Measurements from ENCODE around the gene C19orf12.
"Not testable (repeated sequence)": the region's sequence is repeated elsewhere in the genome, so short reads cannot be mapped to it uniquely, and the experiment has no call there.

The C19orf12 gene

GRCh38 chr19:29717051-29717450, 2.0 kb upstream of the C19orf12 start:
- no peak for DNase-seq (ENCODE audit: extremely low spot score)
- ChIA-PET CTCF (interaction anchor here (1.0 to 7.9 kb wide), 37 partner anchors 10 to 225 kb away, joined by 3 to 115 read pairs (median 6); partner anchors contain the start of genes PLEKHF1, POP4 and URI1), POLR2A (interaction anchor here (1.0 kb wide), 1 partner anchor 46 kb away, joined by 3 read pairs; no protein-coding TSS in a partner anchor)
- no peak for TF ChIP-seq CTCF (IDR thresholded peaks at IDR 0.05; ENCODE audit: control extremely low read depth, extremely low read depth, low read depth, missing control alignments)

DNA sequence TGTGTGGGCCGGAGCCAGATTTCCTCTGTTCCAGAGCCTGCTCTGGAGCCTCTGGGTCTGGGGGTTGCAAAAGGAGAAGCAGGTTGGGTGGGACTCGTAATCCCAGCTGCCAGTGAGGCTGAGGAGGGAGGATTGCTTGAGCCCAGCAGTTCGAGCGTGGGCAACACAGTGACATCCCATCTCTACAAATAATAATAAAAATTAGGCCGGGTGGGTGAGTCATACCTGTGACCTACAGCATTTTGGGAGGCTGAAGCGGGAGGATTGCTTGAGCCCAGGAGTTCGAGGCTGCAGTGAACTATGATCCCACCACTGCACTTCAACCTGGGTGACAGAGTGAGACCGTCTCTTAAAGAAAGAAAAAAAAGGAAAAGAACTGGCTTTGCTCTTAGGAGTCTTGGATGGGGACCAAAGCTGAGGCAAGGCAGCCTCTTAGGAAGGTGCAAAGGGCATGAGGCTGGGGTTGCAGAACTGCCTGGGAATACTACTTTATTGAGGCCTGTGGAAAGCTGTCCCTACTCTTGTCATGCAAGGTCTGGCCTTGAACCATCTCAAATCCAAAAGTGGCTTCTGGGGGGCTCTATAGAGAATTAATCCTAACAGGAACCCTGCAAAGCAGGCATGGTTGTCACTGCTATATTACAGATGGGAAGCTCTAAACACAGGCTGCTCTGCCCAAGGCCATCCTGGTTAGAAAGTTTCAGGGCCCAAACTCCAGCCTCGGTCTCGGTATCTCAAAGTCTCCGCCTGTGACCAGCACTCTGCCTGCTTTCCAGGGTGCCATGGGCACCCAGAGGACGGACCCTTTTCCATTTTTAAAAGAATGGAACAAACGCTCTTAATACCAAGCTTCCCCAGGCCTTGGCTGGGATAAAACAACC, 880 bp upstream of the C19orf12 start:
- ChIA-PET CTCF (interaction anchor here (0.6 to 7.9 kb wide), 52 partner anchors 9 to 438 kb away, joined by 3 to 115 read pairs (median 5); partner anchors contain the start of genes PLEKHF1, POP4 and URI1), POLR2A (interaction anchor here (1.0 to 1.4 kb wide), 2 partner anchors 44 to 110 kb away, joined by 3 to 4 read pairs; partner anchors contain the start of gene POP4)
- DNase-seq (ENCODE audit: extremely low spot score), result no peak
- no peak for TF ChIP-seq CTCF (IDR thresholded peaks at IDR 0.05; ENCODE audit: control extremely low read depth, extremely low read depth, low read depth, missing control alignments)

- no peak for DNase-seq (ENCODE audit: extremely low spot score)
- ChIA-PET POLR2A (interaction anchor here (1.1 to 1.4 kb wide), 2 partner anchors 43 to 108 kb away, joined by 4 read pairs; partner anchors contain the start of gene POP4), CTCF (interaction anchor here (1.3 to 7.9 kb wide), 7 partner anchors 8 to 108 kb away, joined by 4 to 115 read pairs (median 49); partner anchors contain the start of genes PLEKHF1 and POP4)
- no peak for TF ChIP-seq CTCF (IDR thresholded peaks at IDR 0.05; ENCODE audit: control extremely low read depth, extremely low read depth, low read depth, missing control alignments)
These were observed 599 bp downstream of the C19orf12 start for GRCh38 chr19:29714371-29714952.

GRCh38 chr19:29712744-29713516, 2.1 kb downstream of the C19orf12 start:
- DNase-seq (ENCODE audit: extremely low spot score), result no peak
- no peak for TF ChIP-seq CTCF (IDR thresholded peaks at IDR 0.05; ENCODE audit: control extremely low read depth, extremely low read depth, low read depth, missing control alignments)
- ChIA-PET POLR2A (no interaction called here), CTCF (interaction anchor here (0.9 to 7.9 kb wide), 8 partner anchors 13 to 160 kb away, joined by 3 to 102 read pairs (median 5); partner anchors contain the start of genes PLEKHF1 and POP4)

DNA sequence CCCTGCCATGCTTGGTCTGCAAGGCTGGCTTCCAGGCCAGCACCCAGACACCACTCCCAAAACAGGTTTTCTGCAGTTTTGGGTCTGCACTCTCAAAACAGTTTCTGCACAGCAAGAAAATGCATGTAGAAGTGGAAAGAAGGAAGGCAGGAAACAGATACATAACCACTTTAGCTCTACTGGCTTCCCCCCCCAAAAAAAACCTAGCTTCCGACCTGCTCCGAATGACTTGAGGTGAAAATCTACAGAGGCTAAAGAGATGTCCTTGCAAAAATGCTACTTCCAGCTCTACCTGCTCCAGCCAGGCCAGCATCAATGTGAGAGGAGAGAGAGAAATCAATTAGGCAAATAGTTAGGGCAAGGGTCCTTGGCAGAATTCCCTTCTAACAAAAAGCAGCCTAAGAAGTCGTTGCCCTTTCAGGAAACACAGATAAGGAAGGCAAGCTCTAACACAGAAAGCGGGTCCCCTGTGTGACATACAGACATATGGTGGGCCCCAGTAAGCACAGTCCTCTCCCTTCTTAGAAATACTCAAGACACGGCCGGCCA, 3.4 kb downstream of the C19orf12 start:
- no peak for DNase-seq (ENCODE audit: extremely low spot score)
- ChIA-PET CTCF (interaction anchor here (0.8 to 7.9 kb wide), 6 partner anchors 19 to 147 kb away, joined by 3 to 102 read pairs (median 4); no protein-coding TSS in a partner anchor), POLR2A (no interaction called here)
- no peak for TF ChIP-seq CTCF (IDR thresholded peaks at IDR 0.05; ENCODE audit: control extremely low read depth, extremely low read depth, low read depth, missing control alignments)

DNA sequence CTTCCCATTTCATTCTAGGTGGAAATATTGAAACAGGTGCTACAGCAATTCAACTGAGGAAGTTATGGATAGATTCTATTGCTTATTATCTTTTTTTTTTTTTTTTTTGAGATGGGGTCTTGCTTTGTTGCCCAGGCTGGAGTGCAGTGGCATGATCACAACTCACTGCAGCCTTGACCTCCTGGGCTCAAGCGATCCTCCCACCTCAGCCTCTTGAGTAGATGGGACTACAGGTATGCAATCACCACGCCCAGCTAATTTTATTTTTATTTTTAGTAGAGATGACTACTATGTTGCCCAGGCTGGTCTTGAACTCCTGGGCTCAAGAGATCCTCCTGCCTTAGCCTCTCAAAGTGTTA, 5.6 kb downstream of the C19orf12 start:
- DNase-seq (ENCODE audit: extremely low spot score); POLR2A ChIA-PET: not testable (repeated sequence)
- CTCF ChIA-PET, result interaction anchor here (0.9 to 1.0 kb wide), 2 partner anchors 15 to 19 kb away, joined by 3 read pairs; no protein-coding TSS in a partner anchor

All from GM10248 (cell line).